A172 (cell line): ENCODE measurements around the gene KCNQ1. TPM values are rescaled to one million over a fixed set of nuclear protein-coding genes. Genes with fewer than 3 reads are reported as not detected.
A peak's percentile ranks its signal among the peaks of the same experiment; 100 is the strongest.

Experiments used
- DNase-seq: peaks from one replicate; pipeline ENCODE4 v3.0.0-alpha.2; 2015; ENCODE audit warnings: low spot score
- total RNA-seq: library from RNA; depleted of rRNA; stranded (reverse); fragments of >200 nt; shearing (Covaris generic); gene quantifications from 2 replicates; pipeline ENCODE4 v1.2.3, GENCODE V29; 2014

KCNQ1 gene
- total RNA-seq, 1 experiment from 2014 or later: 3.5 TPM

GRCh38 chr11:2409611-2410468 is 35.0 kb upstream of the KCNQ1 start:
- no peak for DNase-seq

GRCh38 chr11:2410616-2411015 is 34.2 kb upstream of the KCNQ1 start:
- no peak for DNase-seq

GRCh38 chr11:2411446-2412305 is 33.1 kb upstream of the KCNQ1 start:
- no peak for DNase-seq

GRCh38 chr11:2412323-2412722 is 32.5 kb upstream of the KCNQ1 start:
- DNase-seq: no peak

GRCh38 chr11:2413742-2414579 is 30.8 kb upstream of the KCNQ1 start:
- DNase-seq: no peak

- no peak for DNase-seq
These were observed 30.2 kb upstream of the KCNQ1 start for GRCh38 chr11:2414616-2415015.

GRCh38 chr11:2415171-2415570 is 29.6 kb upstream of the KCNQ1 start:
- no peak for DNase-seq

GRCh38 chr11:2415601-2416380 is 29.0 kb upstream of the KCNQ1 start:
- DNase-seq: no peak

GRCh38 chr11:2416765-2417164 is 28.0 kb upstream of the KCNQ1 start:
- DNase-seq: no peak

GRCh38 chr11:2417856-2418692 is 26.7 kb upstream of the KCNQ1 start:
- no peak for DNase-seq

- DNase-seq: no peak
These were observed 26.0 kb upstream of the KCNQ1 start for GRCh38 chr11:2418693-2419360.

GRCh38 chr11:2419638-2420501 is 24.9 kb upstream of the KCNQ1 start:
- peak; percentile 75 for DNase-seq

GRCh38 chr11:2420502-2421225 is 24.1 kb upstream of the KCNQ1 start:
- peak; percentile 77 for DNase-seq

GRCh38 chr11:2421226-2421994 is 23.4 kb upstream of the KCNQ1 start:
- DNase-seq: no peak

- no peak for DNase-seq
These were observed 22.8 kb upstream of the KCNQ1 start for GRCh38 chr11:2421996-2422395.

GRCh38 chr11:2422461-2423156 is 22.2 kb upstream of the KCNQ1 start:
- no peak for DNase-seq
